Globus pallidus (tissue), 1 donor: Measurements from ENCODE around the gene GPSM3.
A peak's percentile ranks its signal among the peaks of the same experiment; 100 is the strongest.
"Not testable (repeated sequence)": the region's sequence is repeated elsewhere in the genome, so short reads cannot be mapped to it uniquely, and the experiment has no call there.

Experiments used
- DNase-seq: peaks from one replicate; pipeline ENCODE4 v3.0.0-alpha.2; 2015; ENCODE audit warnings: low spot score

The GPSM3 gene

DNA sequence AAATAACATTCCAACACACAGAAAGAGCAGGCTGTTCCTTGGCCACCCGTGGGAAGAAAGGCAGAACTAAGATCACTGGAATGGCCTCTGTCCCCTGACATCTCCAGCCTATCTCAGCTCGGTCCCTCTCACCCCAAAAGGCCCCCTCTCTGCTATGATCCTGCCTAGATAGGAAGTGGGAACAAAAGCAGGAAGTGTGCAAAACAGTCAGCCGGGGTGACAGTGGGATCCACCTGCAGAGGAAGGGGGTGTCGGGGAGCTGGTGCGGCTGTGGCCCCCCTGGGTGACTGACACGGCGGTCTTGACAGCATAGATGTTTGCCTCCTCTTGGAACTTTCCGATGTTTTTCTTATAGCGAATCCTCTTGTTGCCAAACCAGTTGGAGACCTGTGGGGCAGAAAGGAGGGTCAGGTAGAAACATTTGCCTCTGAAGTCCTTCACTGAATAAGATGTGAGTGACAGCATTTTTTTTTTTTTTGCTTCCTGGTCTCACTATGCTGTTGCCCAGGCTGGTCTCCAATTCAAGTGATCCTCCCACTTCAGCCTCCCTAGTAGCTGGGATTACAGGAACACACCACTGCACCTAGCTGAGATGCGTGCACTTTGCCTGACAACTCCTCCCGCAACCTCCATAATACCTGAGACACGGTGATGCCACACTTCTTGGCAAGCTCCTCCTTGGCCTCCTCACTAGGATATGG lies 5.3 kb downstream of the GPSM3 start:
- DNase-seq, result no peak

DNA sequence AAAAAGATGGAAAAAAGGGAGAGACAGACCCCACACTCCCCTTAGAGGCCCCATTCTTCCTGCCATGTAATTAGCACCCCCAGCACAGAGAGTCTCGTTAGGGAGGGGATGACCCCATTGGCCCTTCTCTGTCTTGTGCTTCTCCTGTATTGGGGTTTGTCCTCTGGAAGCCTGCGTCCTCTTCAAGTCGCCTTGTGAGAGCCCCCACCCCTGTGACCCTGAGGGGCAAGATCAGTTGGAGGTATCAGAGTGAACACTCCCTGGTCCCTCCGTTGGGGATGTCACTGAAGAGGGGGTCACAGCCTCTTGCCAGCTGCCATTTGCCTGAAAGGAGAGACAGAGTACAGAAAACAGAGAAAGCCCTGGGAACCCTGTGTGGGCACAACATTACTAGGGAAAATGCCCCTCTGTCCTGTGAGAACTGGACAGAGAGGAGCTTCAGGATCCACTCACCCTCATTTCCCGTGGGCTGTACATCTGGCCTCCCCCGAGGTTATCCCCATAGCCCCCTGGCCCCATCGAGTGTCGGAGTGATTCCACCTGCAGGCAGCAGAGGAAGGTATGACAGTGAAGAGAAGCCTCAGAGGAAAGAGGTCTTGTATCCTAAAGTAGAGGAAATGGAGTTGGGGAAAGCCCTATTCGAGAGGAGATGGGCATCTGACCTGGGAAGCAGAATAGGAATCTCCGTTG lies 6.1 kb downstream of the GPSM3 start:
- not testable (repeated sequence) for DNase-seq

DNA sequence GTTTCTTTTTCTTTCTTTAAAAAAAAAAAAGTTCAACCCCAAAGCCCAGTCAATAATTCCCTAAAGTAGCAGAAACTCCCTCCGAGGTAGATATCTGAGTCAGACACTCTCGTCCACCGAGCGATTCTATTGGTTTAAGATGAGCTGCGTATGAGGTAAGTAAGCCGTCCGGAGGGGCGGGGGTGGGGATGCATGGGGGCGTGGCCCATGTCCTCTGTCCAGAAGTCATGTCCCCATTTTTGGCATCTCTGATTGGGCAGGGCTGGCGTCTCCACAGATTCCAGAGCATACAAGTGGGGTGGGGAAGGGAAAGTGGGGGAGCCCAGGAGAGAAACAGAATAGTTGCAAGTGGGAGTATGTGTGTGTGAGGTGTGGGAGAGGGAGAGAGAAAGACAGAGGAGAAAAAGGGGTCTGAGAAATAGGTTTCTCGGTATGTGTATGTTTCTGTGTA lies 6.7 kb downstream of the GPSM3 start:
- not testable (repeated sequence) for DNase-seq

DNA sequence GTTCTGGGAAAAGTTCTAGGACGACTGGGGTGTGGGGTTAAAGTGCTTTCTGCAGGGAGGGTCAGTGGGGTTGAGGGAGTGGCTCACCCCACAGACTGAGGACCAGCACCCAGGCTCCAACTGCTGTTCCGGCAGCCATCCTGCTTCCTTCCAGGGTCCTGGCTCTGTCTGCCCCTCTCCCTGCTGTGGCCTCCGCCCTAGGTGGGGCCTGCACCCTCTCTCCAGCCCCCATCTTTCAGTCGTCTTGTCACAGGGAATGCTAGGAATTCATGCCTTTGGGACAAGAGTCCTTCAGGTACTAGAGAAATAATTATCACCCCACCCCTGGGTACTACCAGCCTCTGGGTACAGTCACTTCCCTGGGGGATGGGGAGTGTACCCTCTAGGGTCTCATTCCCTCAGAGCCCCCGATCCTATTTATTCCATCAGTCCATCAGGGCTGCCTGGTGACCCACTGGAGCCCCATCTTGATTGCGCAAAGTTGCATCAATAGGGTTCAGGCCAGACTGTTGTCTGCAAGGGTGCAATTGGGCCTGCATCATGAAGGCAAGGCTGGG lies 8.3 kb downstream of the GPSM3 start, which contains the start of gene AGER:
Gene AGER, minus strand, starts transcription at position 170 of the 557 bp plus-strand sequence. Its CDS starts 31 bp downstream, at position 139.
- DNase-seq, result no peak

DNA sequence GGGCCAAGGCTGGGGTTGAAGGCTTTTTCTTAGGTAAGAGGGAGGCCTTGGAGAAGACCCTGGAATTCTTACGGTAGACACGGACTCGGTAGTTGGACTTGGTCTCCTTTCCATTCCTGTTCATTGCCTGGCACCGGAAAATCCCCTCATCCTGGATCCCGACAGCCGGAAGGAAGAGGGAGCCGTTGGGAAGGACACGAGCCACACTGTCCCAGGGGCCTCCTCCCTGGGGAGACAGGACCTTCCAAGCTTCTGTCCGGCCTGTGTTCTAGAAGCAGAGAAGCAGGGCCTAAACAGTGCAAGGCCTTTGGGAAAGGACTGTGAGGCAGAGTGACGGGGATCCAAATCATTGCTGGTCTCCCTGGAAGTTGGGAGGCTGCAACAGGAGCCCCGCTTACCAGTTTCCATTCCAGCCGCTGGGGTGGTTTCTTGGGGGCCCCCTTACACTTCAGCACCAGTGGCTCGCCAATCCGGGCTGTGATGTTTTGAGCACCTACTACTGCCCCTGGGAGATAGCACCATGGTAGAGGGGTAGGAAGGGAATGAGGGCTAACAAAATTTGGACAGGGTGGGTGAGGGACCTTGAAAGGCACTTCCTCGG lies 8.9 kb downstream of the GPSM3 start:
- no peak for DNase-seq

DNA sequence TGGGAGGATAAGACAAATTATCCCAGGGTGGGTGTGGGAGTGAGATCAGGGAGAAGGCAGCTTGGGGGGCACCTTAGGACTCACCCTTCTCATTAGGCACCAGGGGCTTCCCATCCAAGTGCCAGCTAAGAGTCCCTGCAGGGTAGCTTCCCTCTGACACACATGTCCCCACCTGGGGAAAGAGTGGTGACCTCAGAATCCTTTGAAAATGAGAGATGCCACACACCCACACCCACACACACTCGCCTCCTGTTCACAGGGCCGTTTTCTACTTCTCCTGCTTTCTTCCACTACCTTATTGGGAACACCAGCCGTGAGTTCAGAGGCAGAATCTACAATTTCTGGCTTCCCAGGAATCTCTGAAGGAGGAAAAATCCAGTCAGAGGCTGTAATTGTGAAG lies 9.4 kb downstream of the GPSM3 start:
- no peak for DNase-seq

DNA sequence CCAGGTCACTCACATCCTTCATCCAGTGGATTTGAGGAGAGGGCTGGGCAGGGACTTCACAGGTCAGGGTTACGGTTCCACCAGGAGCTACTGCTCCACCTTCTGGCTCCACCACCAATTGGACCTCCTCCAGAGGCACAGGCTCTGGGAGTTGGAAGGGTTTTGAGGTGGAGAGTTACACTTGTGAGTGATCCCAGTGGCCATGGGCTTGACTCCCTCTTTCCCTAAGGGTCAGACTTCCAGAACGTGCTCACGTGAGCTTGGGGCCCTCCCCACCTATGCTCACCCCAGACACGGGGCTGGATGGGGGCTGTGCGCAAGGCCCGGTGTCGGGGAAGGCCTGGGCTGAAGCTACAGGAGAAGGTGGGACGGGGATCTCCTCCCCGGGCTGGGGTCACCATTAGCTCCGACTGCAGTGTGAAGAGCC lies 9.9 kb downstream of the GPSM3 start:
- no peak for DNase-seq

DNA sequence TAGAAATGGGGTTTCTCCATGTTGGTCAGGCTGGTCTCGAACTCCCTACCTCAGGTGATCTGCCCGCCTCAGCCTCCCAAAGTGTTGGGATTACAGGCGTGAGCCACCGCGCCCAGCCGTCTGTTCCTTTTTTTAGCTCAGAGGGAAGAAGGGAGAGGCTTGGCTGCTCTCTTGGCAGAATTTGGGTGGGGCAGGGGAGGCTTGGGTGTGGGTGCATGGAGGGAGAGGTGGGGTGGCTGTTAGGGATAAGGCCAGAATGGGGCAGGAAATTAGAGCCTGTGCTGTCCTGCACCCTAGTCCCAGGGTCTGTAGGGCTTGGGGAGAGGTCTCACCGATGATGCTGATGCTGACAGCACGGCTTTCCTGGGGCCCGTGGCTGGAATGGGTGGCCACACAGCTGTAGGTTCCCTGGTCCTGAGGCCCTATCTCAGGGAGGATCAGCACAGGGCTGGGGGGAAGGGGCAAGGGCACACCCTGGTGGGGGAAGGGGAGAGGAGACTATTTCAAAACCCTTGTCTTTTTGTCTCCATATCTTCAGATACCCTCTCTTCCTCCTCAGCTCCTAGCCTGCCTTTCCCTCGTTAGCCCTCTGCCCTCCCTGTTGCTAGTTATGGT lies 10.4 kb downstream of the GPSM3 start:
- no peak for DNase-seq

DNA sequence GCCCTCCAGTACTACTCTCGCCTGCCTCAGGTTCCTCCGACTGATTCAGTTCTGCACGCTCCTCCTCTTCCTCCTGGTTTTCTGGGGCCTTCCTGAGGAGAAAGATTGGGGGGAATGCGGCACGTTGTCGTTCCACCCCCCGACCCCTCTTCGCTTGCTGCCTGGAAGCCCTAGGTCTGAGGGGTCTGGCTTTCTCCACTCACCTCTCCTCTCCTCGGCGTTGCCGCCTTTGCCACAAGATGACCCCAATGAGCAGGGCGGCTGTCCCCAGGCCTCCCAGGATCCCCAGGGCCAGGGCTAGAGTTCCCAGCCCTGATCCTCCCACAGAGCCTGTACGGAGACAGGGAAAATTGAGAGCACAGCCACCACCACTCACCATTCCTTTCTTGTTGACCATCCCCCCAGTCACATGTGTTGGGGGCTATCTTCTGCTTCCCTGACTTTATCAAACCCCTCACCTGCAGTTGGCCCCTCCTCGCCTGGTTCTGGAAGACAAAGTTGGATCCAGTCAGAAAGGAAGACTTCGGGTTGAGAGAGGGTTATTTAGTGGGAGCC lies 11.2 kb downstream of the GPSM3 start:
- no peak for DNase-seq

DNA sequence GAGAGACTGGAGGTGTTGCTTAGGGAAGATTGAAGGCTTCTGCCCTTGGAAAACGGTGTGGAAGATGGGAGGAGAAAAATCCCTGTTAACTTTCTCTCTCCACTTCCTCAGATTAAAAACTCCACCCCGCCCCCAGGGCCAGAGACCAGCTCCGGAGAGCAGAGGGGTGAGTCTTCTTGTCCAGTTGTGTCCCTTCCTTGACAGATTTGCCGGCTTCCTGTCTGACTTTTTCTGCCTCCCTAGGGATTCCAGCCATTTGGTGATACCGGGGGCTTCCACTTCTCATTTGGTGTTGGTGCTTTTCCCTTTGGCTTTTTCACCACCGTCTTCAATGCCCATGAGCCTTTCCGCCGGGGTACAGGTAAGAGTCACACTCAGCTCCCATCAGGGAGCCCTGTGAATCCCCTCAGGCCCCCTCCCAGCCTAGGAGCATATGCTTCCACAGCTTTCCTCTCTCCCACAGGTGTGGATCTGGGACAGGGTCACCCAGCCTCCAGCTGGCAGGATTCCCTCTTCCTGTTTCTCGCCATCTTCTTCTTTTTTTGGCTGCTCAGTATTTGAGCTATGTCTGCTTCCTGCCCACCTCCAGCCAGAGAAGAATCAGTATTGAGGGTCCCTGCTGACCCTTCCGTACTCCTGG lies 12.6 kb downstream of the GPSM3 start:
- no peak for DNase-seq

DNA sequence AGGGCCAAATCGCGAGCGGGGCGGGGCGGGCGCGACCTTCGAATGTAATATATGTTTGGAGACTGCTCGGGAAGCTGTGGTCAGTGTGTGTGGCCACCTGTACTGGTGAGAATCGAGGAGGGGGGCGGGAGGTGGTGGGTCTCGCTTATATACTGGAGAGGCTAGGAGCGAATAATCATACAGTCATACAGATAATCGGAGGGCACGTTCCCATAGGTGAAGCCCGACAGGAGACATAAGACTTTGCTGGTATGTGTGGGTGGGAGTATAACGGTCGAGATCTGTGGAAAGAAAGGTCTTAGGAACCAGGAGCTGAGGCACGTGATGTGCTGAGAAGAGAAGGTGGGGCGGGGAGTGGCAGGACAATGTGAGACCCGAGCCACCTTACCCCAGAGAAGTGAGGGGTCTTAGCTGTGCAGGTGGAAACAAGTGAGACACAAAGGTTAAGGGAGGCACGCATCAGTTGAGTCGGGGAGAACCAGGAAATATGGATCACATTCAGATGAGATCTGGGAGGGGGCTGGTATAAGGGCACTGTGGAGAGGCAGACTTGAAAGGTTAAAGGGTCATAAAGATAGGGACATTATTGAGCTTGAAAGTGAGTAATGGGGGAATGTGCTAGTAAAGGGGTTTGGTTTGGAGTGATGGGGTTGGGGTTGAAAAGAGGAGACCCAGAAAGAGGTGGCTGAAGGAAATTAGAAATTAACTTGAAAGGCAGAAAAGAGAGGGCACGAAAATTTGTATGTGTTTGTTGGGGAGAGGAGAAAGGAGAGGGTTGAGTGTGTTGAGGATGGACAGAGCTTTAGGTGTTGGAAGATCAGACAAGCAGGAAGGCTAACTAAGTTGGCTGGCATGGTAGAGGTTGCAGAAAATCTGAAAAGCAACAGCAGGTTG lies 13.6 kb downstream of the GPSM3 start:
- DNase-seq, result no peak

DNA sequence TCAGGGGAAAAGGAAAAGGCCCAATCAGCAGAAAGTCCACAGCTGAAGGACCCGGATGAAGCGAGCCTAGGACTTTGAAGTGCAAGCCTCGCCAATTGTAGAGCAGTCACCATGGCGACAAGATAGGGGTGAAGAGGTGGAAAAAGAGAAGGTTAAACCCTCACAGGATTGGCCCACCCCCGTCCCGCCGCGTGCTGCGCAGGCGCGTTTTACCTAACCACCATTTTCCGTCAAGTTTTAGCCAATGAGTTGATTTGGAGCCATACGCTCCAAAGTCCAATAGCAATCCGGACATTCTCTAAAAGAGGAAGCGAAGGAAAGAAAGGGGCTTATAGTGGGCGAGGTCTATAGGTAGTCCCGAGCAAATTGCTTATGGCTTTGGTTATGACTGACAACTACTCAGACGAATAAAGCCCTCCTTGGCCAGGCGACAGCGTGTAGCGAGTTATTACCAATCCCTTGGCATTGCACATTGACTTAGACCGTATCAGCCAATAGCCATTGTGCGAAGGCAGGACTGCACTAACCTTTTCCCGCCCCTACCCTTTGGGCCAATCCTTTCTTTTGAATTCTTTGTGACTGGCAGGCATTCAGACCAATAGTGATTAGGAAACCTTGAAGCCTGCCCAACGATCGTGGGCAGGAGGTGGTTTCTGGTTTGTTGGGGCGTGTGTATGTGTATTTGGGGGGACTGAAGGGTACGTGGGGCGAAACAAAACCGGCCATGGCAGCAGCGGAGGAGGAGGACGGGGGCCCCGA lies 14.5 kb downstream of the GPSM3 start, which contains the start of gene RNF5:
Gene RNF5, plus strand, starts transcription at position 618 of the 759 bp plus-strand sequence. Its CDS starts 107 bp downstream, at position 725.
- DNase-seq, result peak; percentile 100

DNA sequence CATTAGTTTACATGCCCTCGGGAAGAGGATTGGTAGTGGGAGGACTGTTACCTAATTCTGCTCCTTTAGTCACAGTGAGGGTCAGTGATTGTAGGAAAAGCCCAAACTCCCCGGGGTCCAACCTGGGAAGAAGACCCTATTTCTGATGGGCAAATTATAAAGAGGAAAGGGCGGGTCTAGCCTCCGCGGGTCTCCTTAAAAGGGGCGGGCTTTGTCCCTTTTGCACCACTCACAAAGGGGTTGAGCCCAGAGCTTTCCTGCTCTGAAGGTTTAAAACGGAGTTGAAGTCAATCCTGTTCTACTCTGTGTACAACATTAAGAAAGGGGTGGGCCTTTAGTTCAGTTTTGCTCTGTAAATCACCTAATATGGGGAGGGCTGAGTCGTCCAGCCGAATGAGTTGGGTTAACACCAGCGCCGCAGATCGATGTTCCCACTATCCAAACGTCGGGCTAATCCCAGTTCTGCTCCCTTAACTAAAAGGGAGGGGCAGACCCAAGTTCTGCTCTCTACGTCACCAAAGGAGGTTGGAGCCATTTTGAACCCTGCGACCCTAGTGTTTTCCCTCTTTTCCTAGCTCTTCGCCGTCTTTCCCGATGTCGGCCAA lies 15.2 kb downstream of the GPSM3 start:
- no peak for DNase-seq

DNA sequence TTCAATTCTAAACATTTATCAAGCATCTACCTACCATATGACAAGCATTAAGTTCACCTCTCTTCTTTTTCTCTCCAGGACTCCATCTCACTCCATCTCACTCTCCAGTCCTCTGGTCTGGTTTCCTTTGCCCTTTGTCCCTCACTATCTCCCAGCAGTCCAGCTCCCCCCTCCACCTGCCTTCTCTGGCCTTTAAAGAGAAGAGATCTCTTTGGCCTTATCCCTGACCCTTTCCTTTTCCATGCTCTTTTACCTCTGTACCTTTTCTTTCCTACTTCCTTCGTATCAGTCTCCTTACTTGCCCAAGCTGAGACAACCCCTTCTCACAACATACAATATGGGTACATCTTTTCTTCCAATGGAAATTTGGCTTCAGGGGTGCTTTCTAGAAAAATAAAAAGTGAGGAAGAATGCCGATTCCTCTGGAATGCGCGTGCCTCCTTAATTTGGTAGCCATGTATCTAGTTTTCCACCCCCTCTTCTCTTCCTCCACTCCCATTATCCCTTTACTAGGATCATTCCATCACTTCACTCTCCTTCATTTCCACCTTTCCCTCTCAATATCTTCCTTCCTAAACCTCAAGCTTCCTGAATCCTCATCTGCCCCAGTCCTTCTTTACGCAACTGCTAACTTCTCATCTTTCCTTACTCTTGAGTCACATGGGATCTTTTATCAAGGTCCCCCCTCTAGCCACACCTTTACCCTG lies 15.8 kb downstream of the GPSM3 start:
- peak; percentile 63 for DNase-seq

DNA sequence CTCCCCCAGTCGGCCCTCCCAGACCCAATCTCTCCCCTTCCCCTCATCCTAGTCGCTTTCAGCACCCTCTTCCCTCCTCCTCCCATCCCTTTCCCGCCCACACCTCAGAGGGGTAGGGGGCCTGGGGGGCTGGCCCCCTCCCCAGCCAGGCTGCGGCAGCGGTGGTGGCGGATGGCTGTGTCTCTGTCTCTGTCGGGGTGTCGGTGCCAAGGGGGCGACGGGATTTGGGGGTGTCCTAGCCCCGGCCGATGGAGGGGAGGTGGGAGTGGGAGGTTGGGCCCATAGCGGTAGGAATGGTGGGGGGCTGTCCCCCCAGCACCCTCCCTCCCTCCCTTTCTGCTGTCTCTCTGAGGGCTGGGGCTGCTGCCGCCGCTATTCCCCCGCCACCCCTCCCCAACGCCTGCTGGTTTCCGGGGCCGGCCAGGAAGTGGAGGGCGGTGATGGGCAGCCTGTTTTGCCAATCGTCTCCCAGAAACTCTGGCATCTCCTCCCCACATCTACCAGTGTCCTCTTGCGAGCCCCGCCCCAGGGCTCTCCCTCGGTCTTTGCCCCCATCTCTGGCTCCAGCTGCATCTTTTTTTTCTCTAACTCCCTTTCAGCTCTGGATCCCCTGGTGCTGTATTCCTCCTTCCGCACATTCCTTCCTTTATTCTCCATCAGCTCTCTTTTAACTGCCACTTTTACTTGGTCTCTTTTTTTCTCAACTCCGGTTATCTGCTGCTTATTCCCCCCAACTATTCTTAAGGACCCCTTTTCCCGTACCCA lies 16.6 kb downstream of the GPSM3 start, which contains the start of gene AGPAT1:
Gene AGPAT1, minus strand, starts transcription at position 374 of the 765 bp plus-strand sequence. CDS start 4,588 bp downstream, outside the sequence.
- peak; percentile 99 for DNase-seq

DNA sequence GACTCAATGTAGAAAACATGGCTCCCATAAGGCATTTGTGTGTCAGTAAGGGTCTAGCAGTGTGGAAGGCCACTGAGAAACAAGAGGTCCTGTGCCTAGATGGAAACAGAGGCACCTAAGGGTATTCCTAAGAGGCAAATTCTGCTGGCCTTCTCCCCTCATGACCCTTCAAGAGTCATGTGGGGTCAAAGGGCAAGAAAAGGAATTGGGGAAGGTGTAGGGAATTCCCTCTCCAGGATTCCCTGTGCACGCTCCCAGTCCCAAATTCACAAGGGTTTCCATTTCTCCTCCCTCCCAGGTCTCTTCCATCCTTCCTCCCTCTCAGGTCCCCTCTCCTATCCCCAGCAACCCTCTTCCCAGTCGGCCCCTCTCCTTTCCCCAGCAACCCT lies 17.1 kb downstream of the GPSM3 start:
- no peak for DNase-seq

DNA sequence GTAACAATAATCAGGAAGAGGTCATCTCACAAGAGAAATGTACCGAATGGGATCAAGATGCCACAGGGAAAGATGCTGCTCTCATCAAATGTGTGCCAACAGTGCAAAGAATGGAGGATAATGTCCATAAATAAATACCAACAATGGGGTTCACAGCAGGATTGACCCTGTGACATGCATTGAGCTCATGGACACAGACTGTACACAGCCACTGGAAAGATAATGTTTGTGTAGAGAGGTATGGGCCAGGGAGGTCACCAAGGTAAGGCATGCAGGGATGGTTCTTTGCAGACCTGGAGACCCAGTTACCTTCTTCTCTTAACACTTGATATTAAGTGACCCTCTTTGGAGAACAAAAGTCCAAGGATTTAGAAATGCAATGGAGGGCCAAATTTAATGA lies 18.0 kb downstream of the GPSM3 start:
- DNase-seq, result no peak
